CD4-positive, alpha-beta T cell treated with Interleukin-15 for 1 hour (primary cell): Measurements from ENCODE around the gene SIK2.

Experiments
- DNase-seq: peaks from one replicate; pipeline ENCODE4 v3.0.0-alpha.2; 2020

Gene SIK2

DNA sequence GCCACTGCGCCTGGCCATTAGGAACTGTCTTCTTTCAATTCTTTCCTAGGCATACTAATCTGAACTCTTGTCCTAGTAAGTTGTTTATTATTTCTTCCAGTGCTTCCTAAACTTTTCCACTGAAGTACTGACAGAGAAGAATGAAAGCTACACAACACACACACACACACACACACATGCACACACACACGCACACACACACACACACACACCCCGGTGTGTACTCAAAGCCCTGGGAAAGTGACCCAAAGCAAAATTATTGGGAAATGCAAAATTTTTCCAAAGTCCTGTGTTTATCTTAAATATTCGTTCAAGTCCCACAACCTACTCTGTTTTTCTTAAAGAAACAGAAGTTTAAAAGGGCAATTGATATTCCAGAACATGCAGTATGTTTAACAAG lies 19.4 kb upstream of the SIK2 start:
- no peak for DNase-seq

DNA sequence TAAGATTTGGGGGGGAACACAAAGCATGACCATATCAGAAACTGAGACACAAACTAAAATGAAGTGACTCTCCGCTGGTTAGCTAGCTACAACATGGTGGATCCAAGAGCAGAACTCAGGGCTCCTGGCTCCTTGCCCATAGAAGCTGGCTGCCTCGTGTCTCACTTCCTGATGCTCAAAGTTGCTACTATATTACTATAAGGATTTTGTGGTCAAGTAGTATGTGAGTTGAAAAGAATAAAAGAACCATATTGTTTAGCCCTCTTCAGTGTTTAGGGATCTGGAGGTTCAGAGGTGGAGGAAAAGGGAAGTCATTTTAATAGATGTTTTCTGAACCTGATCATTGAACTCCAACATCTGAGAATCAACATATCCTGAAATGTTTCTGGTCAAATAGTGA lies 16.9 kb upstream of the SIK2 start:
- no peak for DNase-seq

DNA sequence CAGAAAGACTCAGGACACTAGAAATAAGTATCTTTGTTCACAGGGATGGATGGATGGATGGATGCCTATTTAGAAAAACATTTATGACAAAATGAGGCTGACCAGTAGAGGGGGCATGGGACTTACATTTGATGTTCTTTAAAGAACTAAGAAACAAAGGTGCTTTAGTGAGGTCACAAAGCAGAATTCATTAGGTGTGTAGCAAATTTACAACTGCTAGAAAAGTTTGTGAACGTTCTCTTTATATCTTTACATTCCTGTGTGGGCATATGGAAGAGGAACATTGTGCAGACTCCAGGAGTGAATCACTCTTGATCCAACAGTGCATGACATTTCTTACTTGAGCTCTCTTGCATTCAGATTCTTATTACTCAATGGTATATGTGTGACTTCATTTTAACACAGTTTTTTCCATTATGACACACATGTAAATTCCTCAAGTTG lies 15.8 kb upstream of the SIK2 start:
- DNase-seq = no peak

DNA sequence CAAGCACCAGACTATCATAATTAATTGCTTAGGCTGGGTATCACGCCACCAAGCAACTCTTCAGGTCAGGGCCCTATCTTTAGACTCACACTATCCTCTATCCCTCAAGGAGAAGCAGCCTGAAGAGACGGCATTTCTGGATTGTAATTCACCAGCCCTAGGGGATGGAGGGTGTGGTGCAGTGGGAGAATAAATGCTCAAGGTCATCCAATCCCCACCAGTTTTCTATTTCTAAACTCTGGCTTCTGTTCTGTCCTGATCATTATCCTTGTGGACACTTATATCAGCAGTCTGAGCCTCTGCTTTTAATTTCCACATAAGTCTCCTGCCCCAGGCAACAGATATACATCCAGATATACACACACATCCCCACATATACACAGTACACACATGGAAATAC lies 13.1 kb upstream of the SIK2 start:
- no peak for DNase-seq

DNA sequence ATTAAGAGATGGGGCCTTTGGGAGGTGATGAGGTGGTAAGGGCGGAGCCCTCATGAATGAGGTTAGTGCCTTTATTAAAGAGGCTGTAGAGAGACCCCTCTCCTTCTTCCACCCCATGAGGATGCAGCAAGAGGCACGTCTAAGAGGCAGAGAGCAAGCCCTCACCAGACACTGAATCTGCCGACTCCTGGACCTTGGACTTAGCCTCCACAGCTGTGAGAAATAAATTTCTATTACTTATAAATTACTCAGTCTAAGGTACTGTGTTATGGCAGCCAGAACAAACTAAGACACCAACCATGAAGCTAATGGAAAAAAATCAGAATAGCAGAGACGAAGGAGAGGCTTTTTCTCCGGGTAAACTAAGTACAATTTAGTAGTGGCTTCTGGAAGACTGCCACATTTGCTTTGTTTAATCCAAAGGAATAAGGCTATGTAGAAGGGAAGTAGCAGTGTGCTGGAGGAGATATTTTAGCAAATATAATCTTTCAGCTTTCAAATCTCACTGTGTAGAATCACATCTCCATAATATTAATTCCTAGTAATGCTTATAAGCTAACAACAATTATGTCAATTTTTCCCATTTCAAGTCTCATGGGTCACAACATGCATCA lies 12.3 kb upstream of the SIK2 start:
- no peak for DNase-seq

DNA sequence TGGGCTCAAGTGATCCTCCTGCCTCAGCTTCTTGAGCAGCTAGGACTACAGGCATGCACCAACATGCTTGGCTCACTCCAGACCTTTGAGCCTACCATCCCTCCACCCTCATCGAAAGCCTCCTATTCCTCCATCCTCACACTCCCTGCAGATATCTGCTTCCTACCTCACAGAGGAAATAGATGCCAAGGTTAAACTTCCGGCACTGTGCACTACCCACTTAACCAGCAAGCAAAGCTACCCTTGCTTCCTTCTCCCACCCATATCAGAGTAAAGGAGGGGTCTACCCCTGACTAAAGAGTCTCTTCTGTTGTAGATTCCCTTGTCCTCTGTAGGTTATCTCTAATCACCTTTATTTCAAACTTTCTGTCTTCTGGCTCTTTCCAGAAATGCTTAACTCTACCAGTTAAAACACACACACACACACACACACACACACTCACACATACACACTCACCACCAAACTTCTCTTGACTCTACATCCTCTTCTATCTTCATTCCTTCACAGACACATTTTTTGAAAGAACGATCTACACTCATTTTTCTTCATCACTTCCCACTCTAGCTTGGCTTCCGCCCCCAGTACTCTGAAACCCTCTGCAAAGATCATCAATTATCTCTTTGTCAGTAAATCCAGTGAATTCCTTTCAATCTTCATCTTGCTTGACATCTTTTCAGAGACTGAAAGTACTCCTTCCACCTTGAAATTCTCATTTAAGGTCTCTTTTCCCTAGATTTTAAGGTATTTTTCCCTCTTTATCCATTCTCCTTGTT lies 10.9 kb upstream of the SIK2 start:
- DNase-seq = no peak

DNA sequence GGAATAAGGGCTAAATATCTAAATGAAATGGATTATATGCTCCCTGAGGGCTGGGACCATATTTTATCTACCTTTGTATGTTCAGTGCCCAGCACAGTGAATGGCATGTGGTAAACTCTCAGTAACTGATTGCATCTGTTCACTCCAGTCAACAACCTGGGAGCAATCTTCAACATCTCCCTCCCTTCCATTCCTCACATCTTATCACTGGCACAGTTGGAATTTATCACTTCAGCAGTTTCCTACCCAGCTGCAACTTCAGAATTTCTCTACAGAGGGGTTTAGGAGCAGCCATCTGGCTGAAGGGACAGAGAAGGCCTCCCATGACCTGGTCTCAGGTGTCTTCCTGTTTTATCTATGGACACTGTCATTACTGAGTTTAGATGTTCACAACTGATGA lies 9.8 kb upstream of the SIK2 start:
- DNase-seq = no peak

DNA sequence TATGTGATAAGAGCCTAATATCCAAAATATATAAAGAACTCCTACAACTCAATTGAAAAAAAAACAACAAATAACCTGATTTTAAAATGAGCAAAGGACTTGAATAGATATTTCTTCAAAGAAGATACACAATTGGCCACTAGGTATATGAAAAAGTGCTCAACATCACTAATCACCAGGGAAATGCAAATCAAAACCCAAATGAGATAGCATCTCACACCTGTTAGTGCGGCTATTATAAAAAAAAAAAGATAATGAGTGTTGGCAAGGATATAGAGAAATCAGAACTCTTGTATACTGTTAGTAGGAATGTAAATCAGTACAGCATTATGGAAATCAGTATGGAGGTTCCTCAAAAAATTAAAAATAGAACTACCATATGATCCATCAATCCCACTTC lies 5.9 kb upstream of the SIK2 start:
- DNase-seq = no peak

DNA sequence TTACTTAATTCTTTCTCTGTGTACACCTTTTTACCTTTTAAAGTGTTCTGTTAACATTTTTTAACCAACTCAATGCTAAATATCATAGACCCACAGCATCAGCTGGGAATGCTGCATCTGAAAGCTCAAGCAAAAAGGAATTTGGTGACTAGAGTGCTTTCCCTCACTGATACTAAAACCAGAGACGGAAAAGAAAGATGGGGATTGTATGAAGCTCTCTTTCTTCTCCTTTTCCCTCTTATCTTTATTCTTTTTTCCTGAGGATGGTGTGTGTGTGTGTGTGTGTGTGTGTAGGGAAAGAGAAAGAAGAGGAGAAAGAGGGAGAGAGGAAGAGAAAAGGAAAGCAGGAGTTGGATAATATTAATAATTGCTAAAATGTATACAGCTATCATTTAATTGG lies 4.1 kb upstream of the SIK2 start:
- DNase-seq = no peak

DNA sequence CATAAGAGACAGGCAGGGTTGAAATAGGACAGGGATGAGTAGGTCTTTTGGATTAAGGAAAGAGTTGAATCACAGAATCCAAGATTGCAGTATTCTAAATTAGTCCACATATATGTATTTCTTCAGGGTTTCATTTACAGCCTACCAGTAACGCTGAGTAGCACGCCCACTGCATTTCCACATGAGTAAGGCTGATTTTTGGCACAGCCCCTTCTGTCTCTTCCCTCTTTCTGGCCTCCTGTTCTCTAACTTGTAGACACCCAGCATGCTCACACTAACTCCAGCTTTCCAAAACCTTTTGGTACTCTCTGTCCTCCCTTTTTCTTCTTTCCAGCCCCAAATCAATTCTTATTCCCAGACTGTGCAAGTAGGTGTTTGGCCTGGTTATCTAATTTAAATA lies 3.7 kb upstream of the SIK2 start:
- no peak for DNase-seq

DNA sequence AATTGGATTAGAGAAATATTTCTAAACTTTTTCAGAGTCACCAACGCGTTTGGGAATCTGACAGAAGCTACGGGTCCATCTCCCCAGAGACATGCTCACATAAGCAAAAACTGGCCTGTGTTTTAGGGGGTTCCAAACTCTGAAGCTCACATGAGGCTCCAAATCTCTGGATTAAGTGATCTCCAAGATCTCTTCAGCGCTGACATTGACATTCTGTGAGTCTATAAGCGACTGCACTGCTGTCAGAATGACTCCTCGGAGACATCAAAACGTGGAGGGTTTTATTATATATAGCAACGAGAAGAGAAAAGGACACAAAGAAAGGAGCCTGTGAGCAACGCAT lies 642 bp upstream of the SIK2 start:
- DNase-seq = no peak

DNA sequence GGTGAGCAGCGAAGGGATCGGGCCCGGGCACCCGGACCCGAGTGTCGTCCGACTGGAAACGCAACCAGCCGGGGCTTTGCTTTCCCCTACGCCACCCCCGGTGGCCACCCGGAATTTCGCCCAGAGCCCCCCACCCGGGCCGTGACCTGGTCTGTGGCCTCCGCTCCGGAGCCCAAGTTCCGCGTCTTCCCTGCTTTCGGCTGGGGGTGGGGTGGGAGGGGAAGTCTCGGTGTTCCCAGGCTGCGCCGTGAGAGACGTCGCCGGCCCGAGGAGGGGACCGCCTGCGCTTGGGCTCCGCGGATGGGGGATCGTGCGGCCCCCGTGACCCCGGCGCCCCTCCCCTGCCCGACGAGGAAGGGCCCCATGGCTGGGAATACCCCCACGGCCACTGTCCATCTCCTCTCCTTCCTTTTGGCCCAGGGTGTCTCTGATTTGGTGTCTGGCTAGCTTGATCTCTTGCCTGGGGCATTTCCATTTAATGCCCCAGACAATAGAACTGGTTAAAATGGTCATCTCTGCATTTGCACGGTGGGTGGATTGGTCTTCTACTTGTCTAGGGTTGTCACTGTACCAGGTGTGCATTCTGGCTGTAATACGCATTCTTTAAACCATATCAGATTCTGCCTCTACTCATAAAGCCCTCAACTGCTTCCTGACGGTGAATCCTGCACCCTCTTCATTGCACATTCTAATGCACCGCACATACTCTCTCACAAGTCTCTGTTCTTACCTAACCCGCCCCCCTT lies 789 bp downstream of the SIK2 start:
- DNase-seq = peak; percentile 23

DNA sequence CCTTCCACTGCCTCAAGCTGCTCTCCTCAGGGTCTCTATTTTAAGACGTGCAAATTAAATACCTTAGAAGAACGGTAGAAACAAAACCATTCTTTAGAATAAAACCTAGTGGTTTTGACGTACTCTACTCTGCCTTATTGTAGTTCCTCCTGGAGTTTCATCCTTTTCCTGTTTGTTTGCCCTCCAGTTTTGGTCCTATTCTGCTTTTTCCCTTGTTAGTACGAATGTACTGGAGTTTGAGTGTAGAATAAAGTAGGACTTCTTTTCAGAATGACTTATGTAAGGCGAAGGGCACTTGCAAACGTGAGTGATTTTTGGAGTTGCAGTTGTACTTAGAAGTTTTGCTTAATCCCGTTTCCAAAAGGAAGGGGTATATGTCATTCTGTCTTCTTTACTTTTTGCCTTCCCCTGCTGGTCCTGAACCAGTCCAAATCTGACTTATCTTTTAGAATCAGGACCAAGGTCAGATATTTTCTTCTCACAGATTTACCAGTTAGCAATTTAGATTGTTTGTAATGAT lies 1.4 kb downstream of the SIK2 start:
- no peak for DNase-seq

DNA sequence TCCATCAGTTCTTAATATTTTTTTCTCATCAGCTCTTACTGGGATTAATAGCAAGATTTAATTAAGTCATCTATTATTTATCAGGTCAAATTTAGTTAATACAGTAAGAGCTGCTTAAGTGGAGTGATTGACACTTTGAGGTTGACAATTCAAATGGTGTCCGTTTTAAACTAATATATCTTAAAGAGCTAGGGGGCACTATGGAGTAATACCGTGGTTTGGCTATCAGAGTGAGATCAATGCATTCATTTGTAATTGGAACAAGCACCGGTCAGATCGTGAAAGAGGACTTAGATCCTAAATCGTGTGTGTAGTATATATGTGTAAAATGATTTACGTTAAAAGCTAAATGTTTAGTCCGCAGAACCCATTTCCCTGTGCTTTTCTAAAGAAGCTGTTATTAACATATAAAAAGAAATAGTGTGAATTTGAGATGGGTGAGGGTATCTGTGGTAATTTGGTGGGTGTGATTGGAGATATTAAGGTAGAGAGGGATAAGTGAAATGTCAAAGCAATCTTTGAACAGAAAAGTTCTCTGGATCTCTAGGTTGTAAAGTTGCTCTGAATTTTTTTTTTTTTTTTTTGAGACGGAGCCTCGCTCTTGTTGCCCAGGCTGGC lies 2.3 kb downstream of the SIK2 start:
- no peak for DNase-seq

DNA sequence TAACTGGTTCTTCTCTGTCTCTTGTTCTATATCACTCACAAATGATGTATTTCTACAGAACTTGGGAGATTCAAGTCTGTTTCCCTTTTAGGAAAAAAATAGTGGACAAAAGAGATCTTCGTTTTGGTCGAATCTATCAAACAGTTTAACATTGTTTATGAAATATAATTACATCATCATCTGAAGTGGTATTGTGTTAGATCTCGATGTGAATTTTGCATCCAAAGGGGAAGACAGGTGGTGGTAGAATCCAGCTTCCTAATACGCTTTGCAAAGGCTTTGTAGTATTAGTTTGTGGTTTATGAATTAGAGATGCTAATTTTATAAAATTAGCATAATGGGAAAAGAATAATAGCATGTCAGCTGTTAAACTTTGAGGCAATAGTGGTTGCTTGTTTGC lies 3.4 kb downstream of the SIK2 start:
- DNase-seq = no peak

DNA sequence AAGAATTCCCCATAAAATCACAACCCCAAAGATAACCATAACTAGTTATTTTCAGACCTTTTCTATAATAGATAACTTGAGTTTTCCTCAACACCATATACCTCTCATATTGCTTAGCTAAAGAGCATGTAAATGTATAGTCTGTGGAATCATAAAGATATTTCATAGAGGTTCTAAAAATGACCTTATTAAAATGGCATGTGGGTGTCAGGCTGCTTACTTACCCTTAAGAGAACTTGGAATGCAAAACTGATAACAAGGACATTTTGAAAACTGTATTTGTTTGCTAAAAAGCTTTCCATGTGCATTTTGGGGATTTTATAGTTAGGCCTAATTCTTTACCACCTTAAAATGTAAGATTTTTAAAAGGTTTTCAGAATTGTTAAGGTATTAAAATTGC lies 4.7 kb downstream of the SIK2 start:
- DNase-seq = no peak

DNA sequence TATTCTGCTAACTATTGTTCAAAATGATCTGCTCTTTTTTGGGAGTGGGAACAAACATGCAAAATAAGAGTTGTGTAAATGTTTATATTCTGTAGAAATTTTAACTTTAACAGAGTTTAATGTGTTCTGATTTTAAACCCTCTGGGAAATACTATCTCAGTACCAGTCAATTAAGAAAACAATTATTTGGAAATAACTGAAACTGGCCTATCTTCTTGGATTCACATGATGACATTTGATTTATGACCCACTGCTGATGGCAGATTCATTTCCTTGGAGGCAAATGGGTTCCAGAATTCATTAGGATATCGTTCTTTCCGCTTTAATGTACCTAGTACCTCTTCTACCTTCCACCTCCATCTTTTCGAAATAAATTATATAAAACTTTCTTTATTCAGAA lies 5.5 kb downstream of the SIK2 start:
- DNase-seq = no peak

DNA sequence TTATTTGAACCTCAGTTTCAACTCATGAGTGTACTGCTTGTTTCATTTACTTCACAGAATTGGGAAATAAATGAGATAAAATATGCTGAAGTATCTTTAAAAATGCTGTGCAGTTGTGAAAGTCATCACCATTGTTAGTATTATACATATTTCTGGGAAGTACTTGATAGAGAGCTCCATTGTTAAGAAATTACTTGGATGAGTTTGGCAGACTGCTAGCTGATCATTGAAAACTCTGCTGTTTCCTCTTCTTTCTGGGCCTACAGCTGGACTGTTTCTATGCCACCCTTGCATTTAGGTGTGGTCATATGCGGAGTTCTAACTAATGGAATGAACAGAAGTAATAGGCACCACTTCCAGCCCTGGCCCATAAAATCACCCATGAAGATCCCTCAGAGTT lies 10.0 kb downstream of the SIK2 start:
- no peak for DNase-seq

DNA sequence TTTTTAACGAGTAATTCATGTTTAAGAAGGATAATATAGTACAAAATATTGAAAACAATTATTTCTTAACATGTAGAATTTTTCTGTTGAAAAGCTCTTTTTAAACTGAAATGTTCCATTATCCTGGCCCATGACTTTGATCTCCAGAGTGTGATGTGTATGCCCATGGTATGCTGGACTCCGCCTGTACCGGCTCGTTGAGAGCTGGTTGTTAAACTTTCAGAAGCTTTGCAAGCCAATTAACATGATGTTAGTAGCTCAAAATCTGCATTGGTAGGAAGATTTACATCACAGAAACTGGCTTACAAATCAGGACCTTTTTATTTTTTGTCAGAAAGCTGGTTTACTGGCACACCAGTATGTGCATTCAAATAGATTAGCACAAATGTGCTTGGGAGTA lies 15.0 kb downstream of the SIK2 start:
- DNase-seq = no peak

DNA sequence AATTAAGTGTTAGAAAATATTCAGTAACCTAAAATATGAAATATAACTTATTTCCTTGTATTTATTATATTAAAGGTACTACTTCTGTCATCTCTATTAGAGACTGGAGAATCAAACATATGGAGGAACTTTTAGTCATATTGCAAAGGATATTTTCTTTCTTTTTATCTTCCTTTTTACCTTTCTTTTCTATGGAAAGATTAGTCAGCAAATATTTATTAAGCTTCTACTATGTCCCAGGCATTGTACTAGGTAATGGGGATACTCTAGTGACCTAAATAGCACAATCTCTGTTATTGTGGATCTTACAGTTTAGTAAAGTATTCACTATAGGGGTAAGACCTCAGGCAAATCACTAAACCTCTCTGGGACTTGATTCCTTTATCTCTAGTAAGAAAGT lies 18.3 kb downstream of the SIK2 start:
- no peak for DNase-seq

DNA sequence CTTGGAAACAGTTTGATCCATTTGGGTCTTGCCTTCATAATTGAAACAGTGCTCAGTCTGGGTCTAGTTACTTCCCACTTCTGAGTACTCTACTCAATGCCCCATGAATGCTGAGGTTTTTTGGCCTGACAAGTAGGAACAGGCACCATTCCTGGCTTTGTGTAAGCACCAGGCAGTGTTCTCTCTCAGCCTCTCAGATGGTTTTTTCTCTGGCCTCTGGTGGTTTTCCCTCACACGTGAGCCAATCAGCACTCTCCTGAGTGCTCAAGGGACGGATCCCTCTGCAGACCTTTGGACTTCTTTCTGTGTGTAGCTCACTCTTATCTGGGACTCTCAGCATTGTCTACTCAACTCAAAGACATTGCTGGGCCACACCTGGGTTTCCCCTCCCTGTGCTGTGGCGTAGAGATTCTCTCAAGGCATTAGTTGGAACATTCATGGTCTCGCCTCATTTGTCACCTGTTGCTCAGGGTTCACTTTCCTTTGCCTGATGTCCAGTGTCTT lies 21.3 kb downstream of the SIK2 start:
- DNase-seq = no peak

DNA sequence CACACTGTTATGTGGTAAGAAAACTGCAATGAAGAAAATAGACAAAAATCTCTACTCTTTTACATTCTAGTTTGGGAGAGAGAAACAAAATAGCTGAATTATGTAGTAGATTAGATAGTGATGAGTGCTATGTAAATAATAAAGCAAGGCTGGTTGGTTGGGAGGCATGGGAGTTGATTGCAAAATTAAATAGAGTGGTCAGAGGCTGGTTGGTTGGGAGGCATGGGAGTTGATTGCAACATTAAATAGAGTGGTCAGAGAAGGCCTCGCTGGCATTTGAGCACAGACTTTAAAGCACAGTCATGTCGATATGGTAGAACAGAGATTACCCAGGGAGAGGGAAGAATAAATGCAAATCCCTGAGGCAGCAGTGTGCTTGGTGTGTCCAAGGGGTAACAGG lies 22.4 kb downstream of the SIK2 start:
- no peak for DNase-seq

DNA sequence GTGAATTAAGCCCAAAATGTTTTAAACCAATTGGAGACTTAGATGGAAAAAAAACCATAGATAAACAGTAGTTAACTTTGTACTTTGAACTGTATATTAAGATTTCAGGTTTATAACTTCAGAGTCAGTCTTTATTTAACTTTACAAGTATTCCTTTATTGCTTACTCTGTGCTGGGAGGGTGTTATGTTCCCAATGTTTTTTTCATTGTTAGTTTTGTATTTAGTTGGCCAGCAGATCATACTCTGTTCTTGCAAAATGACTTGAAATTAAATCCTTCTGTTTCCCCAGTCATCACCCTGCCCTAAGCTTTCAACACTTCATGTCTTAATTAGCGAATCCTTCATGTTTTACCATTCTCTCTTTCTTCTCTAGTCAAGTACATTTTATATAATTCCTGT lies 25.3 kb downstream of the SIK2 start:
- no peak for DNase-seq

DNA sequence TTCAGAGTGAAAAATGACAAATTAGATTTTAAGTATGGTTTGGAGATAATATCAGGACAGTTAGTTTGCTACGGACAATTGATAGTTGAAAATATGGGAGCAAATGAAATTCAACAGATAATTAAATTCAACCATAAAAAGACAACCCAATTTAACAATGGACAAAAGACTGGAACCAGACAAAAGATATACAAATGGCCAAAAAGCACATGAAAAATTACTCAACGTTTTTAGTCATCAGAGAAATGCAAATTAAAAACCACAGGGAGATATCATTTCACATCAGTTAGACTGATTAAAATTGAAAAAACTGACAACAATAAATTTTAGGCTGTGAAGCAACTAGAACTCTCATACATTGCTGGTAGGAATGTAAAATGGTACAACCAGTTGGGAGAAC lies 27.2 kb downstream of the SIK2 start:
- no peak for DNase-seq
